IPS DF 6.9 (cell line): ENCODE data around the gene CLDN18.
A peak's percentile ranks its signal among the peaks of the same experiment; 100 is the strongest.

ENCODE experiments used
- DNase-seq: peaks from one replicate; pipeline ENCODE4 v3.0.0-alpha.2; 2013; ENCODE audit warnings: low read depth, low spot score
- H3K27ac ChIP-seq: one replicate; pipeline ENCODE4 v1.5.1; 2013; ENCODE audit warnings: low read length, control low read depth
- H3K27me3 ChIP-seq: 2 replicates; pipeline ENCODE4 v1.6.1; 2013; ENCODE audit warnings: mild to moderate bottlenecking, low read length; ENCODE audit not compliant: control insufficient read depth, insufficient read depth
- H3K36me3 ChIP-seq: 2 replicates; pipeline ENCODE4 v1.6.1; 2013; ENCODE audit warnings: low read length; ENCODE audit not compliant: control insufficient read depth, insufficient read depth
- H3K4me1 ChIP-seq: 2 replicates; pipeline ENCODE4 v1.6.1; 2013; ENCODE audit warnings: low read length; ENCODE audit not compliant: control insufficient read depth, insufficient read depth
- H3K4me3 ChIP-seq: 2 replicates; pipeline ENCODE4 v1.5.1; 2013; ENCODE audit warnings: mild to moderate bottlenecking, low read length
- H3K9me3 ChIP-seq: 2 replicates; pipeline ENCODE4 v1.6.1; 2013; ENCODE audit warnings: low read length, inconsistent platforms; ENCODE audit not compliant: control insufficient read depth, insufficient read depth
- WGBS: extraction: QIAGEN DNeasy Blood & Tissue Kit; methylation state at CpG from one replicate; pipeline ENCODE4 v1.1.7; 2013; ENCODE audit warnings: mixed read lengths, missing lambda C conversion rate; ENCODE audit not compliant: insufficient read length, insufficient coverage; 5-methylcytosine and 5-hydroxymethylcytosine counted together

CLDN18 gene

GRCh38 chr3:138062037-138062436 is 52.1 kb downstream of the CLDN18 start:
- H3K27ac ChIP-seq: no peak overlapping the region

GRCh38 chr3:138062626-138063025 is 52.7 kb downstream of the CLDN18 start:
- H3K4me3 ChIP-seq: no peak overlapping the region
- H3K4me1 ChIP-seq: no peaks in the 10 kb centered on the region
- no peak for DNase-seq
- no peak overlapping the region for H3K27ac ChIP-seq
- no peaks in the 10 kb centered on the region for H3K9me3 ChIP-seq
- no peaks in the 10 kb centered on the region for H3K27me3 ChIP-seq
- WGBS: no CpG with 5 or more reads among the region's 1 CpG
- H3K36me3 ChIP-seq: 0 out of 2 replicates have a peak, but pooled peaks cover 4% of the 10 kb centered on the region

More at GRCh38 chr3:138062037-138062436, 52.1 kb downstream of the CLDN18 start:
- Histone ChIP-seq H3K4me1 (no peaks in the 10 kb centered on the region), H3K27me3 (no peaks in the 10 kb centered on the region), H3K36me3 (0 out of 2 replicates have a peak, but pooled peaks cover 2% of the 10 kb centered on the region), H3K4me3 (no peak overlapping the region), H3K9me3 (no peaks in the 10 kb centered on the region)
- no CpG with 5 or more reads among the region's 2 CpGs for WGBS
- no peak for DNase-seq

- DNase-seq: no peak
- WGBS: no CpG with 5 or more reads among the region's 4 CpGs
- H3K36me3 ChIP-seq: 0 out of 2 replicates have a peak, but pooled peaks cover 4% of the 10 kb centered on the region
- H3K27me3 ChIP-seq: no peaks in the 10 kb centered on the region
- H3K4me1 ChIP-seq: no peaks in the 10 kb centered on the region
- no peaks in the 10 kb centered on the region for H3K9me3 ChIP-seq
- H3K4me3 ChIP-seq: no peak overlapping the region
- H3K27ac ChIP-seq: no peak overlapping the region
These were observed 53.5 kb downstream of the CLDN18 start for GRCh38 chr3:138063416-138063815.

GRCh38 chr3:138065949-138066348 is 56.0 kb downstream of the CLDN18 start:
- Histone ChIP-seq H3K36me3 (peaks cover 4% of the 10 kb centered on the region; the same call in 1 of the 2 replicates), H3K9me3 (no peaks in the 10 kb centered on the region), H3K27ac (no peak overlapping the region), H3K4me1 (no peaks in the 10 kb centered on the region), H3K4me3 (no peak overlapping the region), H3K27me3 (no peaks in the 10 kb centered on the region)
- DNase-seq: no peak
- no CpG with 5 or more reads among the region's 2 CpGs for WGBS

- Histone ChIP-seq H3K27me3 (no peaks in the 10 kb centered on the region), H3K27ac (no peak overlapping the region), H3K4me3 (no peak overlapping the region), H3K9me3 (no peaks in the 10 kb centered on the region), H3K4me1 (no peaks in the 10 kb centered on the region), H3K36me3 (peaks cover 4% of the 10 kb centered on the region; the same call in 1 of the 2 replicates)
- WGBS: no CpG with 5 or more reads among the region's 8 CpGs
- DNase-seq: no peak
These were observed 56.4 kb downstream of the CLDN18 start for GRCh38 chr3:138066383-138066782.

GRCh38 chr3:138066972-138067371 is 57.0 kb downstream of the CLDN18 start:
- no CpG with 5 or more reads among the region's 3 CpGs for WGBS
- no peaks in the 10 kb centered on the region for H3K9me3 ChIP-seq
- H3K36me3 ChIP-seq: peaks cover 4% of the 10 kb centered on the region; the same call in 1 of the 2 replicates
- H3K27ac ChIP-seq: no peak overlapping the region
- no peaks in the 10 kb centered on the region for H3K27me3 ChIP-seq
- no peak for DNase-seq
- H3K4me1 ChIP-seq: no peaks in the 10 kb centered on the region
- H3K4me3 ChIP-seq: no peak overlapping the region

GRCh38 chr3:138068046-138068445 is 58.1 kb downstream of the CLDN18 start:
- H3K4me3 ChIP-seq: no peak overlapping the region
- H3K27ac ChIP-seq: no peak overlapping the region
- no peaks in the 10 kb centered on the region for H3K9me3 ChIP-seq
- no peak for DNase-seq
- no peaks in the 10 kb centered on the region for H3K4me1 ChIP-seq
- peaks cover 3% of the 10 kb centered on the region; the same call in 1 of the 2 replicates for H3K36me3 ChIP-seq
- no CpG with 5 or more reads among the region's 8 CpGs for WGBS
- H3K27me3 ChIP-seq: no peaks in the 10 kb centered on the region

- Histone ChIP-seq H3K9me3 (no peaks in the 10 kb centered on the region), H3K27me3 (no peaks in the 10 kb centered on the region), H3K36me3 (peaks cover 2% of the 10 kb centered on the region; the same call in 1 of the 2 replicates), H3K4me1 (no peaks in the 10 kb centered on the region), H3K4me3 (no peak overlapping the region), H3K27ac (no peak overlapping the region)
- no CpG with 5 or more reads among the region's 14 CpGs for WGBS
- DNase-seq: peak; percentile 64
These were observed 58.7 kb downstream of the CLDN18 start for GRCh38 chr3:138068579-138069174.

GRCh38 chr3:138070006-138070405 is 60.0 kb downstream of the CLDN18 start:
- Histone ChIP-seq H3K36me3 (peaks cover 2% of the 10 kb centered on the region; the same call in 1 of the 2 replicates), H3K4me3 (no peak overlapping the region), H3K27me3 (no peaks in the 10 kb centered on the region), H3K9me3 (no peaks in the 10 kb centered on the region), H3K4me1 (no peaks in the 10 kb centered on the region), H3K27ac (no peak overlapping the region)
- no CpG with 5 or more reads among the region's 4 CpGs for WGBS
- DNase-seq: no peak

GRCh38 chr3:138072796-138073195 is 62.8 kb downstream of the CLDN18 start:
- Histone ChIP-seq H3K27me3 (no peaks in the 10 kb centered on the region), H3K36me3 (no peaks in the 10 kb centered on the region; the same call in 1 of the 2 replicates), H3K4me3 (no peak overlapping the region), H3K4me1 (no peaks in the 10 kb centered on the region), H3K27ac (no peak overlapping the region), H3K9me3 (no peaks in the 10 kb centered on the region)
- no CpG with 5 or more reads among the region's 8 CpGs for WGBS
- no peak for DNase-seq

- H3K4me1 ChIP-seq: no peaks in the 10 kb centered on the region
- no peaks in the 10 kb centered on the region for H3K27me3 ChIP-seq
- no peaks in the 10 kb centered on the region for H3K36me3 ChIP-seq
- DNase-seq: no peak
- WGBS: no CpG with 5 or more reads among the region's 4 CpGs
- H3K4me3 ChIP-seq: no peak overlapping the region
- H3K27ac ChIP-seq: no peak overlapping the region
- H3K9me3 ChIP-seq: no peaks in the 10 kb centered on the region
These were observed 68.1 kb downstream of the CLDN18 start for GRCh38 chr3:138078096-138078495.
